Activated naive CD8-positive, alpha-beta T cell treated with anti-CD3 and anti-CD28 coated beads, Interleukin-2, amount 50 U/mL, for 16 hours (primary cell): ENCODE measurements around the gene USP30.

Experiments used
- DNase-seq: peaks from one replicate; pipeline ENCODE4 v3.0.0-alpha.2; 2020; ENCODE audit warnings: low read depth, low spot score

Gene USP30

DNA sequence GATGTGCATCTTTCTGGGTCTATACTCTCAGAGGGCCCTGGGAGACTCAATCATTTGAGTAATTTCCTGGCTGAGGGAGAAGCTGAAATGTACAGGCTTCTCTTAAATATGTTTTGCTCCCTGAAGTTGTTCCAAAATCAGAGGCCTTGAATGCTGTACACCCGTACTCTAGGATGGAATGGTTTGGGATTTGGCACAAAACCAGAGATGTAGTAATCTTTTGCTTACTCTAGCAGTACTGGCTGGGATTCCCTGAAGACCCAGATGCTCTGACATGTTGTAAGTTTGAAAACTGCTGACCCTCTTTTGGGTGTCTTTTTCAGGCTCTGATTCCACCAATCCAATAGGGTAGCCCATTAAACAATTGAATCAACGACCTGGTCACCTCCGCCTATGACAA is 74.4 kb downstream of the USP30 start:
- DNase-seq: no peak

DNA sequence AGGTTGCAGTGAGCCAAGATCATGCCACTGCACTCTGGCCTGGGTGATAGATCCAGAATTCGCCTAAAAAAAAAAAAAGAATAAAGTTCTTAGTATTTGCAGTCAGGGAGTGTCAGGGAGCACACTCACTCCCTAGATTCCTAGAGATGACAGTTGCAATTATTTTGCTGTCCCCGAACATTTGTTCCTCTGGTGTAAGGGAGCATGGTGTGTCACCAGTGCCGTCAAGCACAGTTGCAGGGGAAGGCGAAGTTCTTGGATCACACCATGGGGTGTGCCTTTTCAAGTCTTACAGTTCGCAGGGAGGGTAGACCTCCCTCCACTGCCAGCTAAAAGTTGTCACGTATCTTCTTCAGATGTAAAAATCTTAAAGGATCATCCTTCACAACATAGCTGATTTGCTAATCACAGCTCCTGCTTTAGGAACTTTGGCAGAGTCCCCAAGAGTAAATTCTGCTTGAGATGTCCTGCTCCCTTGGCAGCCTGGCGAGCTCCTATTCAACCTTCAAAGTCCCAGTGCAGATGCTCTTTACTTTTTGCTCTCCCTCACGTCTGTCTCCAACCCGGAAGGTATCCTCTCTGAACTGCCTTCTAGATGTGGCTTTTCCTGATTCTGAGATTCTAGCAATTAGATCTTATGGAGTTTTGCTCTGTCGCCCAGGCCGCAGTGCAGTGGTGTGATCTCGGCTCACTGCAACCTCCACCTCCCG is 75.3 kb downstream of the USP30 start:
- DNase-seq: no peak

DNA sequence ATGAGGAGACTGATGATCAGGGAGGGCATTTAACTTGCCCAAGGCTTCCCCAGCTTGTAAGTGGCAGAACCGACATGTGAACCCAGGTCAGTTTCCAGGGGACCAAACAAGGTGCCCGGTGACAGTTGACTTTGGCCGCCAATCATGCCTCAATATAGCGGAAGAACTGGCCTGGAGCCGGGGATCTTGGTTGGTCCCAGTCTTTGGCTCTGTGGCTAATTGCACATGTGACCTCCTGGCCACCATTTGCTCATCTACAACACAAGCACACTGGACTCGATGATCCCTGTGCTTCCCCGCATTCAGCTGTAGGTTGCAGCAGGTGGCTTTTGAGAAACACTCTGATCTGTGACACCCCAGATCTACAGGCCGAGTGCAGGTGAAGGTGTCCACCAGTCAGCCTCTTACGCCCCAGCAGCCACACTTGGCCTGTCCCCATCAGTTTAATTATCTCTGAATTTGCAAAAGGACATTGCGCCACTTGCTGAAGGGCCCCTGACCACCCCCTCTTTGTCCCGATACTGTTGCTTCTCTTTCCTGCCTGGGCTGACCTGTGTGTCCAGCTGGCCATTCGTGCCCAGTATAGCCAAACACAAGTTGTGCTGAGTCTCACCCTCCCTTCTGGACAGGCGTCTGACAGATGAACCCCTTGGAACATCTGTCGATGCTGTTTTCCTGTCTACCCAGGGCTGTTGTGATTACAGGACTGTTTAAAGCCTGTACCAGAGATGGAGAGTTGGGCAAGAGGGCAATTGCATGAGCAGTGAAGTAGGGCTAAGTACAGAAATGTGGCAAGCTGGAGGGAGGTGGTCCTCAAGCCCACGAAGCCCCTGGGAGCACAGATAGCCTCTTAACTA is 78.1 kb downstream of the USP30 start:
- DNase-seq: no peak

DNA sequence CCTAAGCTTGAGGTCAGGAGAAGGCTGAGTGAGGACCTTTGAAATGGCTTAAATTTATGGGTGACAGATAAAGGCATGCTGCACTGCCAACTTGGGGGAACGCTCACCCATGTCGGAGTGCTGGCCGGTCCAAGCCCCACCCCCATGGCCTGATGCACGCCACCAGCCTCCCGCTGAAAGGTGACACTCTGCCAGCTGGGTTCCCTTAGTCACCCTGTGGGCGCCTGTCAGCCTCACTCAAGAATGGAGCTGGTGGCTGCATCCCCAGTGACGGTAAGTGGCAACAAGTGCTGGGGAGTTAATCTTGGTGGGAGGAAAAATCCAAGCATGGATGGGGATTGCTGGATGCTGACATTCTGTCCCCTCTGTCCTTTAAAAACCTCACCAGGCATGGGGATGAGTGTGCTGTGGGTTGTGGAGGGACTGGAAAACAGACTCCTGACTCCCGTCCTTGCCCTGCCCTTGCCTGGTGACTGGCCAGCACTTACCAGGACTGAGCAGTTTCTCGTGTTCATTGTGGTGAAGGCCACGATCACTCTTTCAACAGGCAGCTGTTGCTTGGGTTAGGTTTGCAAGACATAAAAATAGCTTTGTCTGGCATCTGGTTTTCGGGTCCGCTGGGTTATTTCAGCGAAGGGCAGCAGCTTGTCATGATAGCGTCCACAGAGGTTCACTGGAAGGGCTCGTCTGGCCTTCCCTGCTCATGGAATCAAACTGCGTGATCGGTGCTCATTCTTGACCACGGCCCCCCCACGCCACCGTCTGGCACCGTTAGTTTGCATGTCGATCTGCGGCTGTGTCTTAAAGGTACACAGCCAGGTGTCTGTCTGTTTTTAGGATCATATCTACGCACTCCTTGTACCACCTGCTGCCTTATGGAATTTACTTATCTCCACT is 79.0 kb downstream of the USP30 start:
- no peak for DNase-seq

DNA sequence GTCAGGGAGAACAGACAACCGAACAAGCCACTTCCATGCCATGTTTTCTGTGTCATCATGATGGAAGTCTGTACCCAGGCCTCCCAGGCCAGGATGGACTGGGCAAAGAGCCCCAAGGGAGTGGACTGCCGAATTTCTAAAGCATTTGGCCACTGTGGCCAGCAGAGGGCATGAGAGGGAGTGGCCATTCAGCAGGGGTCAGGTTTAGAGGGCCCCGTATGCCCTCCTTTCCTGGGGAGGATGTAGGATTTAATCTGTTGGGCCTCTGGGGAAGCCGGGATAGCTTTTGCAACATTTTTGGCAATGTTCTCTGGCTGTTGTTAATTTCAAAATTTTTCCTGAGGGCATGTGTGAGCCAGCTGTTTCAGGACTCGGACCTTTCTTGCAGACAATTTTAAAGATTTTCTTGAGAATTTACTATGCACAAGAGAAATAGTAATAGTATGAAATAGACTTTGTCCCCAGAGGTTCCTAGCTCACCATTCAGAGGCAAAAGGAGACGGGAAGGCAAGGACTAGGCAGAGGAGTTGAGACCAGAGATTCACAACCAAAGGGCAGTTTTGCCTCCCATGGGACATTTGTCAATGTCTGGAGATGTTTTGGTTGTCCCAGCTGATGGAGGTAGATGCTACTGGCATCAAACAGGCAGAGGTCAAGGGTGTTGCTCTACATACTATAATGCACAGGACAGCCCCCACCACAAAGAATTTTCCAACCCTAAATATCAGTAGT is 82.0 kb downstream of the USP30 start:
- DNase-seq: no peak

DNA sequence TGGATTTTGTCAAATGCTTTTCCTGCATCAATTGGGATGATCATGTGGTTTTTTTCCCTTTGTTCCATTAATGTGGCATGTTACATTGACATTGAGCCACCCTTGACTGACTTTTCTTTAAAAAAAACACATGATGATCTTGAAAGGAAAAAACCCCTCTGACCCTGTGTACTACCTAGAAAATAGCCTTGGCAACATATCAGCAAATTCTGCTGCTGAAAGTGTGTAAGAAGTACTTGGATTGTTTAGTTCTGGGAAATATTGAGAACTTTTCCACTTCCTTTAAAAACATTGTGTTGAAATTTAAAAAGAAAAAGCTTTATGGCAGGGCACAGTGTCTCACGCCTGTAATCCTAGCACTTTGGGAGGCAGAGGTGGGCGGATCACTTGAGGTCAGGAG is 84.7 kb downstream of the USP30 start:
- DNase-seq: no peak
